ENCODE data around the gene ZFP92. TPM values are rescaled to one million over a fixed set of nuclear protein-coding genes. Genes with fewer than 3 reads are reported as not detected.

The ZFP92 gene
- total and polyA plus RNA-seq, 2 of the 8 experiments (the other 6 are each of a cell fraction or from before 2014, with no cell fraction given), result 0.14 to 0.41 TPM

- Histone ChIP-seq H4K5ac (ENCODE audit: insufficient read length, low read depth, low read length) (no peak overlapping the region), H3K4ac (replicated peaks; ENCODE audit: insufficient read length, low read depth, low read length) (no peak overlapping the region), H3K27ac (ENCODE audit: low read depth, low read length) (no peak overlapping the region), H2BK5ac (ENCODE audit: low read depth, low read length) (no peak overlapping the region), H3K18ac (ENCODE audit: extremely low read depth, low read length) (no peak overlapping the region; the same call in 1 of the 2 replicates), H2BK15ac (ENCODE audit: low read length) (no peak overlapping the region), H3K4me2 (ENCODE audit: insufficient read depth in 1 of 2, low read depth in 2 of 2, low read length in 2 of 2) (no peak overlapping the region), H3K56ac (replicated peaks; ENCODE audit: insufficient read length, low read depth, low read length) (no peak overlapping the region), H3K36me3 (ENCODE audit: control insufficient read depth in 2 of 4, insufficient read depth in 4 of 4, low read length in 3 of 4) (no peaks in the 10 kb centered on the region), H2AK5ac (ENCODE audit: low read depth, low read length) (no peak overlapping the region), H3K79me2 (ENCODE audit: control insufficient read depth in 1 of 2, insufficient read depth in 2 of 2, low read length in 2 of 2) (no peaks in the 10 kb centered on the region), H2BK20ac (ENCODE audit: low read length) (no peak overlapping the region), H4K91ac (replicated peaks; ENCODE audit: insufficient read length, low read length) (no peak overlapping the region), H3K9me3 (ENCODE audit: insufficient read depth in 2 of 2, low read depth in 1 of 2, low read length in 1 of 2) (no peaks in the 10 kb centered on the region), H4K8ac (ENCODE audit: extremely low read depth, insufficient read depth, low read length) (no peak overlapping the region), H3K9ac (replicated peaks in 1 of 4; ENCODE audit: extremely low read depth in 1 of 4, low read depth in 3 of 4, low read length in 3 of 4) (no peak overlapping the region), H2AFZ (ENCODE audit: low read length) (no peak overlapping the region), H3K4me3 (ENCODE audit: extremely low read depth in 1 of 4, insufficient read depth in 2 of 4, low read depth in 3 of 4, low read length in 4 of 4) (no peak overlapping the region), H3K23me2 (ENCODE audit: low read depth, low read length) (no peaks in the 10 kb centered on the region), H2BK120ac (replicated peaks; ENCODE audit: low read depth, low read length) (no peak overlapping the region), H3K23ac (ENCODE audit: insufficient read length) (no peak overlapping the region), H3K27me3 (replicated peaks in 1 of 4; ENCODE audit: control insufficient read depth in 3 of 4, extremely low read depth in 1 of 4, insufficient read depth in 3 of 4, low read length in 3 of 4) (no peaks in the 10 kb centered on the region), H3K79me1 (ENCODE audit: low read depth, low read length) (no peaks in the 10 kb centered on the region), H3K14ac (ENCODE audit: insufficient read length) (no peak overlapping the region), H3K4me1 (replicated peaks in 1 of 4; ENCODE audit: control insufficient read depth in 3 of 4, insufficient read depth in 4 of 4, low read length in 3 of 4) (0 out of 7 replicates have a peak, but pooled peaks cover 0 to 4% (median 1%) of the 10 kb centered on the region in 4 experiments), H4K20me1 (replicated peaks in 1 of 2; ENCODE audit: control insufficient read depth in 1 of 2, insufficient read depth in 2 of 2, low read length in 2 of 2) (no peaks in the 10 kb centered on the region), H2BK12ac (ENCODE audit: low read depth, low read length) (no peak overlapping the region)
- TF ChIP-seq RAD21 (IDR thresholded peaks at IDR 0.05 in 1 of 2, conservative IDR thresholded peaks at IDR 0.05 in 1 of 2; ENCODE audit: low read depth in 2 of 2, low read length in 2 of 2), result no peak
- no peak for TF ChIP-seq POU5F1 (IDR thresholded peaks at IDR 0.05; ENCODE audit: low read depth, low read length)
- ChIA-PET CTCF (ENCODE audit: partially characterized antibody) (no interaction called here), POLR2A (ENCODE audit: partially characterized antibody) (no interaction called here)
- 94% methylated on average over 2 of the region's 18 CpGs; no CpG with 5 or more reads in 1 of the 2 experiments for WGBS, 2 experiments (ENCODE audit: extremely low coverage in 1 of 2, insufficient coverage in 1 of 2, insufficient read length in 1 of 2, insufficient replicate concordance in 2 of 2, low coverage in 1 of 2, low lambda C conversion rate in 2 of 2, missing lambda C conversion rate in 1 of 2)
- DNase-seq (ENCODE audit: low read depth in 1 of 2, low spot score in 2 of 2) (no peak), FAIRE-seq (no peak)
Observed at GRCh38 chrX:153421856-153422255, 10.6 kb downstream of the ZFP92 start.

Data from H1 (cell line).